ENCODE results near the gene FLRT1.

Gene FLRT1

DNA sequence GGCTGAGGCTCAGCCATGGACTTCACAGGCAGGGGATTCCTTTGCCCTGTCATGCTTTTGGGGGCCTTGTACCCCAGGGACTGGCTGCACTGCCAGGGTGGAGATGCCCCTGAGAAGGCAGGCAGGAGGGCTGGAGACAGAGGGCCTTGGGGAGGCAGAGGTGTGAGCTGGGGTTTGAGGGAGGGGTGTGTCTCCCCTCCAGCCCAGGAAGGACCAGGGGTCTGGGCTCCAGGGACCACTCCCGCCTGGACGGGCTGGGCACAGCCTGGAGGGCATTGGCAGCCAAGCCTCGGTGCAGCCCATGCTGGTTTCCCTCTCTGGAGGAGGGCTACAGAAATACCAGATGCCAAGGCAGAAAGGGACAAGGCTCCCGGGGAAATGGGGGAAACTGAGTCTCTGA is 30.0 kb upstream of the FLRT1 start:
- DNase-seq (ENCODE audit: extremely low spot score, insufficient read length, low read depth) (no peak), FAIRE-seq (no peak)

DNA sequence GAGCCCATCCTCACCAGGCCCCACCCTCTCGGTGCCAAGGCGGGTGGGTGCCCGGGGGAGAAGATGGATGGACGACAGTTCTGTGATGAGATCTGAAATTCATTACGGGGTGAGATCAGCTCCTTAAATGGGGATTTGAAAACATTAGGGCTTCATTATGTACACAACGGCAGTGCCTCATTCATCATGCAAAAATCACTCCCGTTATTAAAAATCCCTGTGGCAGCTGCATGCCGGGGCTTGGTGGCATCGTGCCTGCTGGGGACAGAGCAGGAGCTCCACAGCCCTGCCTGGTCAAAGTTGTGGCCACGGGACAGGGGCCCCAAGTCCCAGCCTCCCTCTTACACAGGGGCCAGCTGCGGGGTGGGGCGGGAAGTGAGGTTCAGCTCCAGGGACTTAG is 29.3 kb upstream of the FLRT1 start:
- FAIRE-seq (no peak), DNase-seq (ENCODE audit: extremely low spot score, insufficient read length, low read depth) (no peak)

- no peak for DNase-seq (ENCODE audit: extremely low spot score, insufficient read length, low read depth)
- FAIRE-seq, result no peak
Measured at GRCh38 chr11:64007160-64007628, 28.5 kb upstream of the FLRT1 start.

GRCh38 chr11:64007629-64008282 is 28.0 kb upstream of the FLRT1 start:
- DNase-seq (ENCODE audit: extremely low spot score, insufficient read length, low read depth), result no peak
- FAIRE-seq, result no peak

- FAIRE-seq, result no peak
- DNase-seq (ENCODE audit: extremely low spot score, insufficient read length, low read depth), result no peak
Measured at GRCh38 chr11:64008283-64008913, 27.3 kb upstream of the FLRT1 start.

DNA sequence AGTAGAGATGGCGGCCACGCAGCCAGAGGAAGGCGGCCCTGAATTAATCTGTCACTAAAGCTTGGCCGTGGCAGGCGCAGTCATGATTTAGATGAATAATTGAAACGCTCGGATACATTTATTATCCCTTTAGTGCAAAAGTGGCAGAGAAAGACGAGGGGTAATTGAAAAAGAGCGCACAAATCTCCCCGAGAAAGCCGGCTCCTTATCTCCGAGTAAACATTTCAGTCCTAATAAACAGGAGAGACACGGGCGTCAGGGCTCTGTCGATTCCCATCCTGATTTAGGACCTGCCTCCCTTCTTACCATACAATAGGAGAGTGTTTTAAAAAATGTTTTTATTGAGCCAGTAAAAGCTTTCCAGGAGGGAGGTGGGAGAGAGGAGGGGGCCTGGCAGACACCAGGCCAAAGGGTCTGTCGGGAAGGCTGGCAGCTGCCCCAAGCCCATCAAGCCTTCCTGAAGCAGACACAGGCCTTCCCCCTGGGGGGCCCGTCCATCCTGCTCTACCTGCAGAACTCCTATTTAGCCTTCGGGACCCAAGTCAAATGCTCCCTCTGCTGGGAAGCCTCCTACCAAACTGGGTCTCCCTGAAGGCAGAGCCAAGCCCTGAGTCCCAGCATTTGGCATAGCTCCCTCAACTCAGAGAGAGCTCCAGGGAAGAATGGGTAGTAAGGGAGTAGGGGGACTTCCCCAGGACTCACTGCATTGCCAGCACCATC is 26.7 kb upstream of the FLRT1 start:
- FAIRE-seq, result no peak
- DNase-seq (ENCODE audit: extremely low spot score, insufficient read length, low read depth), result no peak

DNA sequence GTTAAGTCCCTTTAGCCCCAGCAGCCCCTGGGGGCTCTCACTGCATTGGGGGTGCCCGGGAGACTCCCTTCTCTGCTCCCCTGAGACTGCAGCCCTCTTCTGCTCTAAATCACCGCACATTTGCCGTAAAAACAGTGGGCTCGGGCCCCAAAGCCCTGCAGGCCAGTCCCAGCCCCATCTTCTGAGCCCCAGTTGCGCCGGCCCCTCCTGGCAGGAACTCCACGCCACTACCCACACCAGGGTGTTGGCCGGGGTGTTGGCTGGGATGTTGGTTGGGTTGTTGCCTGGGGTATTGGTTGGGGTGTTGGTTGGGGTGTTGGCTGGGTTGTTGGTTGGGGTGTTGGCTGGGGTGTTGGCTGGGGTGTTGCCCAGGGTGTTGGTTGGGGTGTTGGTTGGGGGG is 26.0 kb upstream of the FLRT1 start:
- FAIRE-seq, result no peak
- no peak for DNase-seq (ENCODE audit: extremely low spot score, insufficient read length, low read depth)

- FAIRE-seq (no peak), DNase-seq (ENCODE audit: extremely low spot score, insufficient read length, low read depth) (no peak)
Measured at GRCh38 chr11:64010783-64011182, 24.9 kb upstream of the FLRT1 start.

DNA sequence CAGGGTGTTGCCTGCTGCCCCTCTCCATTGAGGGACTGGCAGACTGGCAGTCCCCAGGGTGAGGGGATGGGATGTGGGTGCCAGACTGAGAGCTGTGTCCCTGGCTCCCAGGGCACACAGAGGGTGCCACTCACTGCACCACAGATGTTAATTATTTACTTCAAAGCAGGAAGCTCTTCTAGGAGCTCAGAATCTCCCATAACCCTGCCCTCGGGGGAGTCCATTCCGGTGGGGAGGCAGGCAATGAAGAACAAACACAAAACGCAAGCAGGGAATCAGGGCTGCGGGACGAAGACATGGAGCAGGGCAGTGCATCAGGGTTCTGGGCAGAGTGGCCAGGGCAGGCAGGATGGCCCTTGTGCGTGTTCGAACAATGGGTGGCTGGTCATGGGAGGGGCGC is 24.4 kb upstream of the FLRT1 start:
- DNase-seq (ENCODE audit: extremely low spot score, insufficient read length, low read depth), result no peak
- FAIRE-seq, result no peak

- no peak for DNase-seq (ENCODE audit: extremely low spot score, insufficient read length, low read depth)
- no peak for FAIRE-seq
Measured at GRCh38 chr11:64013141-64013896, 22.4 kb upstream of the FLRT1 start.

DNA sequence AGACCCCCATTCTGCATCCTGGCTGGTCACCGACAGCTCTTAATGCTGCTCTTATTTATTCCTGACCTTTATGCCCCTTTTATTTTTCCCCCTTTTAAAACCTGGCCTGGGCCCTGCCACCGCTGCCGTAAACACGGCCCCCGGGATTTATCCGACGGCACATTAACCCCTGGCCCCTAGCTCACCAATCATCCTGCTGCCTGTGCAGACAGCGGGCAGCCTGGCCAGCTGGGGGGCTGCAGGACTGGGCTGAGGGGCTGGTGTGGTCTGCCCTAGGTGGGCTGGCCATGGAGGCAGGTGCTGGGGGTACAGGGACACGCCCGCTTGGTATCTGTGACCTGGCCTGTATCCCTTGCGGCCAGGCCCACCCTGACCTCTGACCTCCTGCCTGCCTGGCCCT is 21.4 kb upstream of the FLRT1 start:
- no peak for FAIRE-seq

DNA sequence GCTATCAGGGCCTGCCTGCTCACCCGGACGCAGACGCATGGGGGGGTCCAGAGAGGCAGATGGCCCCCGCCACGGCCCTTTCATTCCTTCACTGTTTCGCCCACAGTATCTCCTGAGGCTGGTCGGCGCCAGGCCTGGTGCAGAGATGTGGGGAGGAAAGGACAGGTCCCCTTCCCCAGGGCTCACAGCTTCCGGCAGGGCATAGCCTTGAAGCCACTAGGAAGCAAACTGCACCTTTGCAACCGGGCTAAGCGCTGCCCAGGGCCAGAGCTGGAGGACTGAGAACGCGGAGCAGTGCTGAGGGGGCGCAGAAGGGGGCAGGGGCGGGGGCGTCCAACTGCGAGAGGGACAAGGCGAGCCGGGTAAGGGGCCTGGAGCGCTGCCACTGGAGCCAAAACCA is 20.2 kb upstream of the FLRT1 start:
- DNase-seq (ENCODE audit: extremely low spot score, insufficient read length, low read depth) (no peak), FAIRE-seq (no peak)

More for the DNA sequence above, 21.4 kb upstream of the FLRT1 start:
- no peak for DNase-seq (ENCODE audit: extremely low spot score, insufficient read length, low read depth)

- DNase-seq (ENCODE audit: extremely low spot score, insufficient read length, low read depth), result no peak
- FAIRE-seq, result no peak
Measured at GRCh38 chr11:64015935-64016845, 19.5 kb upstream of the FLRT1 start.

GRCh38 chr11:64017945-64018224 is 17.8 kb upstream of the FLRT1 start:
- FAIRE-seq (no peak), DNase-seq (ENCODE audit: extremely low spot score, insufficient read length, low read depth) (no peak)

DNA sequence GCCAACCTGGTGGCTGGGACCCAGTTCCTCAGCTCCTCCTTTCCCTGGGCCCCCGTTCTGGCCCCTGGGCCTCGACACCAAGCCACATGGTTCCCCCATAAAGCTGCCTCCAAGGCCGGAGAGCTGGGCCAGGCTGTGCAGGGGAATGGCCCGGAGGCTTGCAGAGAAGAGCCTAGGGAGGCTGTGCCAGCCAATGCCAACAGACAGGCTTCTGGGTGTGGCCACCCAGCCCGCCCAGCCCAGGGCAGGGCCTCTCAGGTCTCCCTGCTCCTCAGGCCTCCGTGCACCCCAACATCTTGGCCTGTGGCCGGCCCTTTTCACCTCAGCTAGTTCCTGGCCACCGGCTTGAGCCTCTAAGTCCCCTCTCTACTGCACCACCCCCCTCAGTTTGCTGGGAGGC is 17.4 kb upstream of the FLRT1 start:
- no peak for DNase-seq (ENCODE audit: extremely low spot score, insufficient read length, low read depth)
- no peak for FAIRE-seq

DNA sequence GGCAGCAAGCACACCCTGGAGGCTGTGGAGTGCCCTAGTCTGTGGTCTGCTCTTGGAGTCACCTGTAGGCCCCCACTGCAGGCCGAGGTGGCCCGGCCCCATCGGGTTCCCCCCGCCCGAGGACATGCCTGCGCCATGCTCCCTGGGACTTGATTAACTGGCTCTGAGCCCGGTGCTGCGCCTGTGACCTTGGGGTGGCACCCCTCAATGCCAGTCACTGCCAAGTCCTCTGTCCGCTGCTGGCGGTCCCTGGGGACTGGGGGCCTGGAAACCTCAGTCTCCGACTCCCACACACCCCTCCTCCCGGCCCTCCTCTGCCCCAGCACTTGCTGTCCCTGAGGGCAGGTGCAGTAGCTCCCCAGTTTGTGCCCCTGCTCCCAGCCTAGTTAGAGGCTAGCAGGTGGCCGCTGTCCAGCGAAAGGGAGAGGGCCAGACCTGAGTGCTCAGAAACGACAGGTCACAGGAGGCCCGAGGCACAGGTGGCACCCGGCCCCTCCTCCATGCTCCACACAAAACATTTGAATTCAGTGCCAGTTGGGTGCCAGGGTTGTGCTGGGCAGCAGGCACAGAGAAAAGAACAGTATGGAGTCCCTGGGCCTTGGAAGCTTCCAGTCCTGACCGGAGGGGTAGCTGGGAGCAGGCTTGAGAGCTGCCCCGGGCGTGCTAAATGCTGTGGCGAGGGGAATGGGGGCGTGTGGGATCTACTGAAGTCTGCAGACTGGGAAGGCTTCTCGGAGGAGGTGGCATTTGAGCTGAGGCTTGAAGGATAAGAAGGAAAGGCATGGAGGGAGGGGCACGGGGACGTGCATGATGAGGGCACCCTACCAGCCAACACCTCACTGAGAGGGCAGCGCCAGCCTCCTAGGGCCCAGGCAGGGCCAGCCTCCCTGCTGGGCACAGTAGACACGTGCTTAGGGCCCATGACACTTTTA is 16.4 kb upstream of the FLRT1 start:
- FAIRE-seq (no peak), DNase-seq (ENCODE audit: extremely low spot score, insufficient read length, low read depth) (no peak)

DNA sequence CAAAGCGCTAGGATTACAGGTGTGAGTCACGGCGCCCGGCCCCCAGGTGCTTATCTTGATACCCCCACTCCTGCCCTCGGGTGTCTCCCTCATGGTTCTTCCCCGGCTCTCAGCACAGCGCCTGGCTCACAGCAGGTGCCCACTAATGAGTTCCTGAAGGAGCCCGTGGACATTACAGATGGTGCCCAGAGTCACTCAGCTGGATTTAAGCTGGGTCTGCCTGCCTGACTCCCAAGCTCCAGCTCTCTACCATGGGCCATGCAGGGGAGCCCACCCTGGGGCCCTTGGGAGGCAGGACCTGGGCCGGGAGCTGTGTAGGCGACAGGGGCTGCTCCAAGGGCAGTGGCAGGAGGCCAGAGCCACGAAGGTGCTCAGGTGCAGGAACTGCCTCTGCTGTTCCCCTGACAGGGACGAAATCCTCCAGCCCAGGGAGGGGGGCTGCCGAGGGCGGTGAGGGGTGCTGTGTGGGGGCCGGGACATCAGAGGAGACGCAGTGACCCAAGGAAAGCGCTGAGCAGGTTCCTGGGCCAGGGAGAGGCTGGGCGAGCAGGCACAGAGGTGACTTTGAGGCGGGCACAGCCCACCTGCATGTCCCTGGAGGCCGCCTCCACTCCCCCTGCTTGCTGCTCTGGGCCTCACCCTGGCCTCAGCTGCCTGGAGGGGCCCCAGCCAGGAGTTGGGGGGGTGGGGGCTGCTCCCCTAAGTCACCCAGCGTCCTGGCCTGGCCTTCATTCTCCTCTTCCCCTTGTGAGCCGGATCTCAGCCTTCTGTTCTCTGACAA is 14.6 kb upstream of the FLRT1 start:
- no peak for FAIRE-seq
- DNase-seq (ENCODE audit: extremely low spot score, insufficient read length, low read depth), result no peak

GRCh38 chr11:64021757-64022093 is 14.0 kb upstream of the FLRT1 start:
- no peak for FAIRE-seq
- no peak for DNase-seq (ENCODE audit: extremely low spot score, insufficient read length, low read depth)

Data from GM18507 (cell line).